GM18526 (cell line): ENCODE results near the gene PHF21B.

Experiments
- POLR2A ChIP-seq: IDR thresholded peaks from 3 replicates; pipeline ENCODE4 v1.6.1; 2011; ENCODE audit not compliant: insufficient read length; ENCODE audit errors: extremely low read depth

PHF21B gene

GRCh38 chr22:45031629-45032403 is 22.0 kb upstream of the PHF21B start:
- no peak for TF ChIP-seq POLR2A

- TF ChIP-seq POLR2A = no peak
These were observed 19.7 kb upstream of the PHF21B start for GRCh38 chr22:45029501-45029900.

- no peak for TF ChIP-seq POLR2A
These were observed 16.7 kb upstream of the PHF21B start for GRCh38 chr22:45026511-45026910.

- no peak for TF ChIP-seq POLR2A
These were observed 13.6 kb upstream of the PHF21B start for GRCh38 chr22:45023431-45023830.

- TF ChIP-seq POLR2A = no peak
These were observed 10.3 kb upstream of the PHF21B start for GRCh38 chr22:45019861-45020655.

GRCh38 chr22:45014654-45015053 is 4.8 kb upstream of the PHF21B start:
- TF ChIP-seq POLR2A = no peak

- TF ChIP-seq POLR2A = no peak
These were observed 3.3 kb upstream of the PHF21B start for GRCh38 chr22:45013138-45013537.

- TF ChIP-seq POLR2A = no peak
These were observed 711 bp upstream of the PHF21B start for GRCh38 chr22:45010532-45010900.

GRCh38 chr22:45008751-45009605 is 827 bp downstream of the PHF21B start:
- no peak for TF ChIP-seq POLR2A

- TF ChIP-seq POLR2A = no peak
These were observed 1.6 kb downstream of the PHF21B start for GRCh38 chr22:45008186-45008681.

- no peak for TF ChIP-seq POLR2A
These were observed 2.2 kb downstream of the PHF21B start for GRCh38 chr22:45007391-45008185.

- no peak for TF ChIP-seq POLR2A
These were observed 2.8 kb downstream of the PHF21B start for GRCh38 chr22:45006964-45007390.

- TF ChIP-seq POLR2A = no peak
These were observed 3.5 kb downstream of the PHF21B start for GRCh38 chr22:45006111-45006963.

GRCh38 chr22:45001653-45002052 is 8.2 kb downstream of the PHF21B start:
- TF ChIP-seq POLR2A = no peak
